OCI-LY7 (cell line): Measurements from ENCODE around the gene PTPRJ. TPM values are rescaled to one million over a fixed set of nuclear protein-coding genes. Genes with fewer than 3 reads are reported as not detected.
A peak's percentile ranks its signal among the peaks of the same experiment; 100 is the strongest.
"Not testable (repeated sequence)": the region's sequence is repeated elsewhere in the genome, so short reads cannot be mapped to it uniquely, and the experiment has no call there.

Source experiments
- BruUV-seq: library from RNA; stranded (reverse); fragments of 400-500 nt; replicated peaks from 2 replicates; lab custom pipeline; 2021; lab: Mats Ljungman, UMichigan
- CTCF ChIA-PET: fragments of 300-600 bp; sonication (Branson Sonifier 250); formaldehyde crosslinking; loops from one replicate; lab custom pipeline; 2022; ENCODE audit warnings: antibody characterized with exemption; ENCODE audit not compliant: unreplicated experiment; lab: Charles Lee
- POLR2A ChIA-PET: fragments of 300-600 bp; sonication (Branson Sonifier 250); formaldehyde crosslinking; loops from one replicate; lab custom pipeline; 2022; ENCODE audit warnings: antibody characterized with exemption; lab: Charles Lee
- DNase-seq: peaks from one replicate; pipeline ENCODE4 v3.0.0-alpha.2; 2015; ENCODE audit warnings: low spot score
- H2AFZ ChIP-seq: fragments of 200-600 bp; sonication (generic), shearing (Covaris generic); 2 replicates; pipeline ENCODE4 v1.6.1; 2014; ENCODE audit warnings: mild to moderate bottlenecking, antibody characterized with exemption, low read length, moderate library complexity
- H3K27ac ChIP-seq: fragments of 200-600 bp; sonication (generic); 2 replicates; pipeline ENCODE4 v1.5.1; 2014; ENCODE audit warnings: mixed run types, low read depth, mild to moderate bottlenecking, moderate library complexity, low read length, inconsistent platforms; ENCODE audit not compliant: poor library complexity, severe bottlenecking
- H3K36me3 ChIP-seq: fragments of 200-600 bp; sonication (generic); 2 replicates; pipeline ENCODE4 v1.6.1; 2014; ENCODE audit warnings: mild to moderate bottlenecking, antibody characterized with exemption, low read length, moderate library complexity, mixed read lengths; ENCODE audit not compliant: insufficient read depth
- H3K4me1 ChIP-seq: fragments of 200-600 bp; sonication (generic); 2 replicates; pipeline ENCODE4 v1.5.1; 2014; ENCODE audit warnings: mild to moderate bottlenecking, low read length; ENCODE audit not compliant: insufficient read depth, poor library complexity, severe bottlenecking
- H3K4me2 ChIP-seq: fragments of 200-600 bp; sonication (generic); 2 replicates; pipeline ENCODE4 v1.6.1; 2014; ENCODE audit warnings: mild to moderate bottlenecking, low read length
- H3K4me3 ChIP-seq: fragments of 200-600 bp; sonication (generic); 2 replicates; pipeline ENCODE4 v1.5.1; 2014; ENCODE audit warnings: mild to moderate bottlenecking, low read depth, low read length; ENCODE audit not compliant: poor library complexity, severe bottlenecking
- H3K79me2 ChIP-seq: fragments of 200-600 bp; sonication (generic); 2 replicates; pipeline ENCODE4 v1.6.1; 2016; ENCODE audit warnings: low read depth, mild to moderate bottlenecking, low read length, moderate library complexity, mixed read lengths; ENCODE audit not compliant: insufficient read depth
- H3K9me2 ChIP-seq: fragments of 200-600 bp; sonication (generic); 2 replicates; pipeline ENCODE4 v1.6.1; 2016; ENCODE audit warnings: mild to moderate bottlenecking, low read length, mixed read lengths; ENCODE audit not compliant: insufficient read depth
- H3K9me3 ChIP-seq: fragments of 200-600 bp; sonication (generic); 2 replicates; pipeline ENCODE4 v1.6.1; 2014; ENCODE audit warnings: mild to moderate bottlenecking, mixed run types, low read length, mixed read lengths
- H4K20me1 ChIP-seq: fragments of 200-600 bp; sonication (generic); 2 replicates; pipeline ENCODE4 v1.6.1; 2014; ENCODE audit warnings: mild to moderate bottlenecking, antibody characterized with exemption, low read length, moderate library complexity, mixed read lengths; ENCODE audit not compliant: insufficient read depth
- CTCF ChIP-seq: fragments of 200-600 bp; sonication (generic); conservative IDR thresholded peaks from 2 replicates; pipeline ENCODE4 v1.5.1; 2014; ENCODE audit warnings: mild to moderate bottlenecking, antibody characterized with exemption, low read length, moderate library complexity, mixed read lengths
- EZH2phosphoT487 ChIP-seq: fragments of 200-600 bp; sonication (generic); IDR thresholded peaks from 2 replicates; pipeline ENCODE4 v1.6.1; 2018; ENCODE audit warnings: low read depth, borderline replicate concordance, mild to moderate bottlenecking, mixed run types, antibody characterized with exemption, low read length, moderate library complexity, mixed read lengths
- intact Hi-C: fragments of 100-400 bp; cut with micrococcal nuclease; formaldehyde crosslinking; loops from one replicate; pipeline ENCODE4 v1.10.0; 2022; ENCODE audit not compliant: unreplicated experiment
- total RNA-seq, 2 experiments: library from RNA; depleted of rRNA in 1 of 2; stranded (reverse); fragments of >200 nt in 1 of 2; shearing (Covaris generic) in 1 of 2; gene quantifications; 2 replicates each; pipeline ENCODE4 v1.2.3, GENCODE V29; 2014 to 2022

PTPRJ gene
- total RNA-seq, 2 experiments from 2014 or later = 5.4 to 28.3 TPM

DNA sequence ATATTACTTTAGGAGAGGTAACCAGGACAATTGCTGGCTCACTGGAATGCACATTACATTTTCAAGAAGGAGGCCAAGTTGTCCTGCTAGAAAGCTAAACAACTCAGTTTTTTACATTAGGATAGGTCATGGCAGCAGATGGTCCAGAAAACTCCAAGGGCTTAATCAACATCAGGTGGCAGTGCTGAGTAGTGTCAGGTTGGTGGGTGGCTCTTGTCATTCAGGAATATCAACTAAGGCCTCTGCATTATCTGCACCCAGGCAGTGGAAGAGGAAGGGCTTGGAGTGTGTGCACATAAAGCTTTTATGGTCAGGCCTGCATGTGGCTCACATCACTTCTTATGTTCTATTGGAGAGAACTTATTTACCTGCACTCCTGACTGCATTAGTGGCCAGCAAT is 204.1 kb downstream of the PTPRJ start:
- Histone ChIP-seq H4K20me1 (no peaks in the 10 kb centered on the region), H3K36me3 (no peaks in the 10 kb centered on the region), H3K4me3 (no peak overlapping the region), H3K9me2 (no peaks in the 10 kb centered on the region), H3K27ac (no peak overlapping the region), H3K4me2 (no peak overlapping the region), H2AFZ (no peak overlapping the region), H3K9me3 (no peaks in the 10 kb centered on the region), H3K4me1 (no peaks in the 10 kb centered on the region), H3K79me2 (no peaks in the 10 kb centered on the region)
- peak; percentile 26; the same call in 1 of the 2 replicates for TF ChIP-seq CTCF
- no peak for TF ChIP-seq EZH2phosphoT487
- no peak for DNase-seq
- BruUV-seq = no TSS peak
- CTCF ChIA-PET = no interaction called here
- intact Hi-C loops = no loop called here
- POLR2A ChIA-PET = no interaction called here

GRCh38 chr11:48190906-48191654 is 210.7 kb downstream of the PTPRJ start:
- H3K79me2 ChIP-seq, H3K4me3 ChIP-seq, intact Hi-C loops, CTCF ChIA-PET, H4K20me1 ChIP-seq, H3K4me2 ChIP-seq, H3K36me3 ChIP-seq, POLR2A ChIA-PET, H3K9me3 ChIP-seq, H3K27ac ChIP-seq, H3K9me2 ChIP-seq, H2AFZ ChIP-seq, DNase-seq, BruUV-seq, H3K4me1 ChIP-seq: not testable (repeated sequence)

DNA sequence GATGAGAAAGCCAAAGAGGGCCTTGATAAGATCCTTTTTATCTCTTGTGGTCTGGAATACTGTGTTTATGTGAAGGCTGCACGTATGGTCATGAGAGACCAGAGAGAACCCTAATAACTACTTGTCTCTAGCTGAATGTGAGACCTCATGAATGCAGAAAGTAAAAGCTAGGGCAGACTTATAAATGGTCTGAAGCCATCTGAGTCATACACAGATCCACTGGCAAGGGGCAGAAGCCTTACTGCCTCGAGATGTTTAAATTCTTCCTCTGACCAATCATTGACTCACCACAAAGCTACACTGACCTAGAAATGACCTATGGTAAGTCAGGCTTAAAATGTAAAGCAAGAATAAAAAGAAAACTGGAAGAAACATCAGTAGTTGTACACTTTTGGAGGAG is 213.5 kb downstream of the PTPRJ start:
- CTCF ChIA-PET = no interaction called here
- no peak overlapping the region for H3K4me3 ChIP-seq
- H2AFZ ChIP-seq = no peak overlapping the region
- no peaks in the 10 kb centered on the region for H3K36me3 ChIP-seq
- H3K79me2 ChIP-seq = no peaks in the 10 kb centered on the region
- no peak overlapping the region for H3K4me2 ChIP-seq
- POLR2A ChIA-PET = no interaction called here
- H4K20me1 ChIP-seq = no peaks in the 10 kb centered on the region
- BruUV-seq = no TSS peak
- H3K9me3 ChIP-seq = no peaks in the 10 kb centered on the region
- intact Hi-C loops = no loop called here
- no peak overlapping the region for H3K27ac ChIP-seq
- no peak for TF ChIP-seq EZH2phosphoT487
- no peak for TF ChIP-seq CTCF
- no peaks in the 10 kb centered on the region for H3K9me2 ChIP-seq
- H3K4me1 ChIP-seq = no peaks in the 10 kb centered on the region
- no peak for DNase-seq
